Subcutaneous abdominal adipose tissue (tissue), 5 donors: ENCODE results near the gene ATG16L2.
"Not testable (repeated sequence)": the region's sequence is repeated elsewhere in the genome, so short reads cannot be mapped to it uniquely, and the experiment has no call there.

Experiments used
- H3K27ac ChIP-seq: one replicate; pipeline ENCODE4 v1.7.0; 2013; ENCODE audit warnings: low read depth, mild to moderate bottlenecking, inconsistent platforms, low read length, moderate library complexity
- H3K27me3 ChIP-seq, 5 donors: one replicate each; pipeline ENCODE4 v1.7.0; 2013; ENCODE audit warnings: low read length in 5 of 5, inconsistent platforms in 1 of 5; ENCODE audit not compliant: control insufficient read depth in 5 of 5, insufficient read depth in 4 of 5
- H3K36me3 ChIP-seq, 5 donors: one replicate each; pipeline ENCODE4 v1.7.0; 2013; ENCODE audit warnings: low read length in 5 of 5; ENCODE audit not compliant: control insufficient read depth in 5 of 5, insufficient read depth in 5 of 5
- H3K4me1 ChIP-seq, 5 donors: one replicate each; pipeline ENCODE4 v1.7.0; 2013; ENCODE audit warnings: low read length in 5 of 5, mild to moderate bottlenecking in 3 of 5, moderate library complexity in 1 of 5; ENCODE audit not compliant: control insufficient read depth in 5 of 5, insufficient read depth in 5 of 5
- H3K4me3 ChIP-seq, 5 donors: one replicate each; pipeline ENCODE4 v1.7.0; 2013; ENCODE audit warnings: low read length in 5 of 5, low read depth in 1 of 5
- H3K9ac ChIP-seq, 5 donors: one replicate each; pipeline ENCODE4 v1.7.0; 2013; ENCODE audit warnings: low read length in 5 of 5, mild to moderate bottlenecking in 4 of 5, moderate library complexity in 3 of 5
- H3K9me3 ChIP-seq, 5 donors: one replicate each; pipeline ENCODE4 v1.7.0; 2013; ENCODE audit warnings: low read length in 5 of 5; ENCODE audit not compliant: control insufficient read depth in 5 of 5
- donor health status: healthy.
- donor health status: healthy.
- donor health status: healthy.
- donor health status: healthy.
- donor health status: healthy.

Gene ATG16L2

GRCh38 chr11:72802822-72803221, 11.4 kb upstream of the ATG16L2 start:
- Histone ChIP-seq H3K27ac (no peak overlapping the region), H3K27me3 (no peaks in the 10 kb centered on the region), H3K4me3 (no peak overlapping the region), H3K9me3 (no peaks in the 10 kb centered on the region), H3K4me1 (peaks cover 0 to 11% (median 3%) of the 10 kb centered on the region in 5 donors), H3K36me3 (no peaks in the 10 kb centered on the region), H3K9ac (no peak overlapping the region)

GRCh38 chr11:72805216-72805615, 9.0 kb upstream of the ATG16L2 start:
- H3K9me3 ChIP-seq: no peaks in the 10 kb centered on the region
- H3K27ac ChIP-seq: no peak overlapping the region
- H3K4me1 ChIP-seq: peaks cover 0 to 18% (median 0%) of the 10 kb centered on the region in 5 donors
- H3K36me3 ChIP-seq: peaks cover 0 to 5% (median 3%) of the 10 kb centered on the region in 5 donors
- H3K4me3 ChIP-seq: no peak overlapping the region
- H3K9ac ChIP-seq: no peak overlapping the region
- no peaks in the 10 kb centered on the region for H3K27me3 ChIP-seq

DNA sequence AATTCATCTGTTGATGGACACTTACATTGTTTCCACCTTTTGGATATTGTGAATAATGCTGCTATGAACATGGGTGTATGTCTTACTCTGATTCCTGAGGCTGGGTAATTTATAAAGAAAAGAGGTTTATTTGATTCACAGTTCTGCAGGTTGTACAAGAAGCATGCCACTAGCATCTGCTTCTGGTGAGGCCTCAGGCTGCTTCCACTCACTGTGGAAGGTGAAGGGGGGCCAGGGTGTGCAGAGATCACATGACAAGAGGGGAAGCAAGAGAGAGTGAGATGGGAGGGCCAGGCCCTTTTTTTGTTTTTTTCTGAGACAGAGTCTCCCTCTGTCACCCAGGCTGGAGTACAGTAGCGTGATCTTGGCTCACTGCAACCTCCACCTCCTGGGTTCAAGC, 7.8 kb upstream of the ATG16L2 start:
- not testable (repeated sequence) for H3K9ac ChIP-seq, H3K4me3 ChIP-seq, H3K9me3 ChIP-seq, H3K27ac ChIP-seq, H3K36me3 ChIP-seq, H3K27me3 ChIP-seq
- peaks cover 0 to 18% (median 0%) of the 10 kb centered on the region in 5 donors for H3K4me1 ChIP-seq

GRCh38 chr11:72807021-72807693, 7.1 kb upstream of the ATG16L2 start:
- Histone ChIP-seq H3K4me1 (peaks cover 0 to 18% (median 0%) of the 10 kb centered on the region in 5 donors), H3K9me3 (no peaks in the 10 kb centered on the region), H3K4me3 (no peak overlapping the region), H3K27me3 (no peaks in the 10 kb centered on the region), H3K27ac (no peak overlapping the region), H3K36me3 (peaks cover 0 to 5% (median 3%) of the 10 kb centered on the region in 5 donors), H3K9ac (no peak overlapping the region)

DNA sequence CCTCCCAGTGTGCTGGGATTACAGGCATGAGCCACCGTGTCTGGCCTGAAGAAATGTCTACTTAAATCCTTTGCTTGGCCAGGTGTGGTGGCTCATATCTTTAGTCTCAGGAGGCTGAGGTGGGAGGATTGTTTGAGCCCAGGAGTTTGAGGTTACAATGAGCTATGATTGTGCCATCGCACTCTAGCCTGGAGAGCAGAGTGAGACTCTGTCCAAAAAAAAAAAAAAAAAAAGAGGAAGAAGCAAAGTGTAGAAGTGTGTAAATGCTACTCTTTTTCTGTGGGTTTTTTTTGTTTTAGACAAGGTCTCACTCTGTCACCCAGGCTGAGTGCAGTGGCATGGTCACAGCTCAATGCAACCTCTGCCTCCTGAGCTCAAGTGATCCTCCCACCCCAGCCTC, 6.4 kb upstream of the ATG16L2 start:
- Histone ChIP-seq H3K27ac (no peak overlapping the region), H3K36me3 (peaks cover 0 to 5% (median 3%) of the 10 kb centered on the region in 5 donors), H3K4me1 (peaks cover 3 to 23% (median 4%) of the 10 kb centered on the region in 5 donors), H3K27me3 (no peaks in the 10 kb centered on the region), H3K4me3 (no peak overlapping the region), H3K9me3 (no peaks in the 10 kb centered on the region), H3K9ac (no peak overlapping the region)

- peaks cover 8 to 28% (median 10%) of the 10 kb centered on the region in 5 donors for H3K4me1 ChIP-seq
- H3K9me3 ChIP-seq: no peaks in the 10 kb centered on the region
- no peak overlapping the region for H3K9ac ChIP-seq
- no peak overlapping the region for H3K27ac ChIP-seq
- H3K36me3 ChIP-seq: peaks cover 0 to 5% (median 3%) of the 10 kb centered on the region in 5 donors
- no peak overlapping the region for H3K4me3 ChIP-seq
- no peaks in the 10 kb centered on the region for H3K27me3 ChIP-seq
Measured at GRCh38 chr11:72808331-72808798, 5.8 kb upstream of the ATG16L2 start.

GRCh38 chr11:72811686-72812085, 2.5 kb upstream of the ATG16L2 start:
- H3K9ac ChIP-seq, H3K27me3 ChIP-seq, H3K4me3 ChIP-seq, H3K9me3 ChIP-seq, H3K27ac ChIP-seq, H3K36me3 ChIP-seq: not testable (repeated sequence)
- peaks cover 8 to 49% (median 31%) of the 10 kb centered on the region in 5 donors for H3K4me1 ChIP-seq

- Histone ChIP-seq H3K27me3 (no peaks in the 10 kb centered on the region), H3K4me3 (peak overlapping the region; percentile 83 to 99 (median 89)), H3K4me1 (peaks cover 8 to 46% (median 31%) of the 10 kb centered on the region in 5 donors), H3K9me3 (no peaks in the 10 kb centered on the region), H3K27ac (peak overlapping the region; percentile 30), H3K36me3 (peaks cover 0 to 9% (median 3%) of the 10 kb centered on the region in 5 donors), H3K9ac (peak overlapping the region in 3 of 5 donors; percentile 66 to 94 (median 83))
Measured at GRCh38 chr11:72812604-72812966, 1.6 kb upstream of the ATG16L2 start.

DNA sequence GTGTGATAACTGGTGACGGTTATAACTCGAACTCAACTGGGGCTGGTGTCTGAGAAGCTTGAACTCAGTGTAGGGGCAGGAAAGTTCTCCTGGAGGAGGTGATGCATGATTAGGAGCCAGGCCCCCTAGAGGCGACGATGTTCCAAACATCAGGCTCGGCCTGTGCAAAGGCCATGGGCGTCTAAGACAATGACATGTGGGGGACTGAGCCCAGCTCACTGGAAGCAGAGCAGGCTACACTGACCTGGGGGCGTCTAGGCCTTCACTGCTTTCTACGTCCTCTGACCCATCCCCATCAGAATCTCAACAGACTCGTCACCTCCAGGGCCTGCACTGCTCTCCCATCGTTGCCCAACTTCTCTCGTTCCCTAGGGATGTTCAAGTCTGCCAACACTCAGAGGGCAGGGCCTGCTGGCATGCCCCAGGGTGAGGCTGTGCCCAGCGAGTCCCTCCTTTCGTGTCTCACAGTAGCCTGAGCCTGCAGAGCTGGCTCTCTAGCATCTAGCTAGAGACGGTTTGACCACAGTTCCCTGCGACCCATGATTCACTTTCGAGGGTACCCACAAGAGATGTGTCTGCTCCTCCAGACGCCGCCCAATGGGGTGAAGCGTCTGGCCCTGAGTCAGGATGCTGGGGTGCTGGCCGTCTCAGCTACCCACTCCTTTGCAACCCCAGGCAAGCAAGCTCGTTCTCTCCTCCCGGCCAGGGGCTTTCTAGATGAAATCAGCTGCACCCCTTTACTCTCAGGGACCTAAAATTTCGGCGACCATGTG, 1.1 kb upstream of the ATG16L2 start:
- Histone ChIP-seq H3K36me3 (peaks cover 0 to 15% (median 7%) of the 10 kb centered on the region in 5 donors), H3K9ac (peak overlapping the region; percentile 66 to 94 (median 87)), H3K9me3 (no peaks in the 10 kb centered on the region), H3K4me3 (peak overlapping the region; percentile 83 to 99 (median 89)), H3K27ac (peak overlapping the region; percentile 92), H3K4me1 (peaks cover 8 to 42% (median 31%) of the 10 kb centered on the region in 5 donors), H3K27me3 (no peaks in the 10 kb centered on the region)

- no peaks in the 10 kb centered on the region for H3K27me3 ChIP-seq
- peak overlapping the region; percentile 83 to 99 (median 89) for H3K4me3 ChIP-seq
- peaks cover 0 to 21% (median 11%) of the 10 kb centered on the region in 5 donors for H3K36me3 ChIP-seq
- peaks cover 8 to 37% (median 28%) of the 10 kb centered on the region in 5 donors for H3K4me1 ChIP-seq
- H3K27ac ChIP-seq: peak overlapping the region; percentile 92
- no peaks in the 10 kb centered on the region for H3K9me3 ChIP-seq
- peak overlapping the region in 4 of 5 donors; percentile 83 to 94 (median 88) for H3K9ac ChIP-seq
Measured at GRCh38 chr11:72813740-72814285, 398 bp upstream of the ATG16L2 start.
